A549 treated with CORT108297 at 1 μM for 4 hours (cell line): Measurements from ENCODE around the gene MYBPC2. TPM values are rescaled to one million over a fixed set of nuclear protein-coding genes. Genes with fewer than 3 reads are reported as not detected.

ENCODE experiments used
- total RNA-seq: library from RNA; stranded (reverse); fragments of 200-300 nt; extraction: Qiagen RNA extraction; gene quantifications from 5 replicates; pipeline ENCODE4 v1.2.3, GENCODE V29; 2022

Gene MYBPC2
- 0.02 TPM in 2 of 5 replicates, not detected in the others for total RNA-seq

GRCh38 chr19:50432221-50433028 lies at the start of gene MYBPC2:
MYBPC2 (plus strand) TSS chr19:50432892; CDS start chr19:50432954, 62 bp downstream.

DNA sequence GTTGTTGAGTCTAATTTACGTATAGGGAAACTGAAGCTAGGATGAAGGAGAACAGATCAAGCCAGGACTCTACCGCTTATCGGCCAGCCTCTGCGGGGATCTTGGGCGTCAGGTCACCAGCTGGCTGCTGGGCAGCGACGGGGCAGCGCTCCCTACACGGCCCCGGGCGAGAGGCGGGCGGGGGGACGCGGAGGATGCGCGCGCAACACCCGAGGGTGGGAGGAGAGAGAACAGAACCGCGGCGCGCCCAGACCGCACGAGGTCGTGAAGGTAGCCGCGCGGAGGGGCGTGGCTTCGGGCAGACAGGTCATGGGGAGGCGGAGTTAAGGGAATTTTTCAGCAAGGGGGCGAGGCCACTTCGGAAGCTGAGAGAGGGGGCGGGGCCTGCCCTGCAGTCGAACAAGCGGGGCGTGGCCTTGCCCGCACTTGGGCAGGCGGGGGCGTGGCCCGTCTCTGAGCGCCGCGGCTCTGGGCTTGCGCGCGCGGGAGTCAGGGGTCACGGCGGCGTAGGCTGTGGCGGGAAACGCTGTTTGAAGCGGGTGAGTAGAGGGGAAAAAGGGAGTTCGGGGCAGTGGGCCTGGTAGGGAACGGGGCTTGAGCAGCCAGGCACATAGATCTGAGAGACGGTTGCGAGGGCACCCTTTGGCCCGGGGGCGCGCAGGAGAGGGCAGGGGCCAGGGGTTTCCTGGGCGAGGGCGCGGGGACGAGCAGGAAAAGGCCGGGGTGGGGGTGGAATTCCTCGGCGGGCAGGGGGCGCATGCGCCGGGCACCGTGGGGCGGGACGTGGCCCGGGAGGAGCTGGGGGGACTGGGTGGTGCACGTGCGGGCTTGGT lies 48.6 kb upstream of the MYBPC2 start, which contains the start of gene POLD1:
POLD1 (plus strand) TSS at position 496 of the 833 bp plus-strand sequence. CDS start 14,505 bp downstream, outside the sequence.

DNA sequence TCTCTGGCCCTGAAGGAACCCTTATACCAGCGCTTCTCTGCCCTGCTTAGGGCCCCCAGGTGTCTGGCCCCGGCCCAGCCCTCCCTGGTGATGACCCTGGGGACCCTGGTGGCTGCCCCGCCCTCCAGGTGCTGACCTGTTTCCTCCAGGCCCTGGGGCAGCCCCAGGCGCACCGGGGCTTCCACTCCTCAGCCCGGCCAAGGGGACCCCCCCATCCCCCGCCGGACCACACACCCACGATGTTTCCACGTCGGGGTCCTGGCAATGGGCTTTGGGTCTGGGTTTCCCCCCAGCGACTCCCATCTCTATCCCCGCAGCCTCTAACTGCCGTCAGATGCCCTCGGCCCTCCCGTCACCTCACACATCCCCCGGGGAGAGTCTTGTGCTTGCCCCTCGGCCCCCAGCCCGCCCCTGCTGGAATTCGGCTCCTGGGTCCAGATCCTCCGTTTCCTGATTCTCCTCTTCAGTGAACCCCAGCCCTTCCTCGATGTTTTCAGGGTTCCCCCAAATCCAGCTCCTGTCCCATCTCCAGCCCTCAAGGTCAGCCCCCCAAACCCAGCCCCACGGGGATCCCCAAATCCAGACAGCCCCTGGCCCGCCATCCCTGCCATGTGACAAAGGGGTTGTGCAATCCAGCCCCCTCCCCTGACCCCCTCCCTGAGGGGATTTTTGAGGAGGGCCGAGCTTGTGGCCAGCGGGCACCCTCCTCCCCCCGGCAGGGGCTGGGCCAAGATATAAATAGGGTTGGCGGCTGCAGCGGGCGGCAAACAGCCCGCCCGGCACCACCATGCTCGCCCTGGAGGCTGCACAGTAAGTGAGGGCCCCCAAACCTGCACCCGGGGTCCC lies 14.3 kb upstream of the MYBPC2 start, which contains the start of gene SPIB:
SPIB (plus strand) TSS at position 763 of the 846 bp plus-strand sequence; CDS start at position 788, 25 bp downstream.

DNA sequence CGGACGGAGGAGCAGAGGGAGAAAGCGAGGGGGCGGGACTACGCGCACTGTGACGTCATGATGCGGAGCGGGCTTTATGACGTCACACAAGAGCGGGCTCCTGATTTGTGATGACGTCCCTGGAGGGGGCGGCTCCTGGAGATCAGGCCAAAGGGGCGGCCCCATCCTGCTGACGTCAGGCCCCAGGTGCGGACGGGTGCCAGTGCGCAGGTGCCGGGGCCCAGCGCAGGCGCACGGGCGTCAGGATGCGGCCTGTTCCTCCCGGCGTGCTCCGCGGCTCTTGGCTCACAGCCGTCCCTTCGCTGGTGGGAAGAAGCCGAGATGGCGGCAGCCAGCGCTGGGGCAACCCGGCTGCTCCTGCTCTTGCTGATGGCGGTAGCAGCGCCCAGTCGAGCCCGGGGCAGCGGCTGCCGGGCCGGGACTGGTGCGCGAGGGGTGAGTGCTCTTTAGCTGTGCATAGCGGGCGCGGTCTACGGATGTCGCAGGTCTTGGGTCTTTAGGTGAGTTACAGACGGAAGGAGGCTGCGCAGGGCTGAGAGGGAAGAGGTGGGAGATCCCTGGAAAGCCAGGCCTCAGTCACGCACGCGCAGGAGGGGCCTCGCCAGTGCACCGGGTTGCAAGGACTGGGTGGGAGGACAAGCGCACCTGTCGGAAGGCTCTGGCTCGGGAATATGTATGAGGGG lies 43.7 kb downstream of the MYBPC2 start, which contains the start of the genes EMC10 and GARIN5A:
EMC10 (plus strand) TSS at position 284 of the 683 bp plus-strand sequence; CDS start at position 322, 38 bp downstream.
GARIN5A (minus strand) TSS at position 625 of the 683 bp plus-strand sequence; CDS start at position 165, 460 bp downstream.

DNA sequence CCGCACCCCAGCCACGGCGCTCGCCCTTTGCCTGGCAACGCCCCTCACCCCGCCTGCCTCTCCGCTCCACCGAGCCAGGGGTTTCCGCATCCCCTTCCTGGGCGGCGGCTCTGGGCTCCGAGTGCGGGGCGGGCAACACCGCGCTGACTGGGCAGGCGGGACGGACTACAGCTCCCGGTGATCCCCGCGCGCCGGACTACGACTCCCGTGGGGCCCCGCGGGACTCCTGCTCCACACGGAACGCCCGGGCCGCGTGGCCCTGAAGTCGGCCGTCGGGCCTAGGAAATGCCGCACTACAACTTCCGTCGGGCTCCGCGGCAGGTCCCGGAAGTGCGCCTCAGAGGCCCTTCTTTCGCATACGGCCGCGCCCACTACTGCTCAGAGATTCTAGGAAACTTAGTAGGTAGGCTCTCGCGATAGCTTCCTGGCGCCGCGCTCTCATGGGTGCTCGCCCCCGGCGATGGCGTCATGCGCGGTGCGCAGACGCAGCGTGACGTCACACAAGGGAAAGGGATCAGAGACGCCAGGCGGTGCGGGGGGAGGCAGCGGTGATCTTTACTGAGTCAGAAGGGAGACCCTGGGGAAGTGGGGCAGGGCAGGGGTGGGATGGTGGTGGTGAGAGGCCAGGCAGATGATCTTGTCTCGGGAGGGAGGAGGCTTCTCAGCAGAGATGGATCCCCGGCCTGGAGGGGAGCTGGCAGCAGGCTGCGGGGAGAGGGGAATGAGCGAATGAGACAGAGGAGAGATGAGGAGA lies 78.6 kb downstream of the MYBPC2 start, which contains the start of gene JOSD2:
JOSD2 (minus strand) TSS at position 123 of the 754 bp plus-strand sequence. CDS start 760 bp downstream, outside the sequence.

DNA sequence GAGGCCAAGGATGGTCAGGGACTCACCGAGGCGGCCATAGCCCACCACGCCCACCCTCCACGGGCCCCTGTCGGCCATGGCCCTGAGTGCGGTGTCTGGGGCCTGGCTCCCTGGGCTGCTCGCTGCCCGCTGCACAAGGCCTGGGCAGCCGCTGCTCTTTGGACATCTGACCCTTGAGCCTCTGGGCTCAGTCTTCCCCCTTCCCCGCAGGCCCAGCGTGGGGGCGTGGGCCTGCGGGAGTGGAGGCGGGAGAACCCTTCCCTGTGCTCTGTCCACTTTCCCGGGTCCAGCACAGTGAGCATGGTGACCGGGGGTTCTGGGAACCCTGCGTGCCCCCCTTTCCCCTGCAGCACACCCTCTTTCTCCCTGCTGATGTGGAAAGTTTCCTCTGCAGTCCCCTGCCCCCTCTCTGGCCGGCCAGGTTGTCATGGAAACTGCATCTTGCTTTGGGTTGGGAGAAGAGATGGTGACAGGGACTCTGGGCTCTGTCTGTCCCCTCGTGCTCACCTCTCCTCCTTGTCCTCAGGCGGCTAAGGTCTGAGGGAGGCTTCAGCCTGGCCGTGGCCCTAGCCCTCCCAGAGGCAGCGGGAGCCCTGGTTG lies 81.2 kb downstream of the MYBPC2 start, which contains the start of gene ASPDH:
ASPDH (minus strand) TSS at position 168 of the 600 bp plus-strand sequence; CDS start at position 78, 90 bp downstream.

Other genes starting within 250 kb of the MYBPC2 start
- 4.4 to 6.8 TPM (median 5.8 TPM) in 5 replicates for gene MYH14, start 229.3 kb upstream of the MYBPC2 start, total RNA-seq
- gene KCNC3, start 103.5 kb upstream of the MYBPC2 start, total RNA-seq = 0.87 to 1.6 TPM (median 1.4 TPM) in 5 replicates
- 1.2 to 1.6 TPM (median 1.3 TPM) in 5 replicates for gene NAPSA, start 67.3 kb upstream of the MYBPC2 start, total RNA-seq
- gene NR1H2, start 56.4 kb upstream of the MYBPC2 start, total RNA-seq = 62.4 to 88.3 TPM (median 85.4 TPM) in 5 replicates
- 42.6 to 93.8 TPM (median 81.2 TPM) in 5 replicates for gene POLD1, start 48.5 kb upstream of the MYBPC2 start, total RNA-seq
- 0.26 to 0.52 TPM (median 0.34 TPM) in 4 of 5 replicates, not detected in the other for gene SPIB, start 14.0 kb upstream of the MYBPC2 start, total RNA-seq
- 109 to 164 TPM (median 160 TPM) in 5 replicates for gene EMC10, start 43.6 kb downstream of the MYBPC2 start, total RNA-seq
- gene GARIN5A, start 44.0 kb downstream of the MYBPC2 start, total RNA-seq = 1.8 to 2.4 TPM (median 2.0 TPM) in 5 replicates
- gene JOSD2, start 78.3 kb downstream of the MYBPC2 start, total RNA-seq = 52.7 to 92.9 TPM (median 89.0 TPM) in 5 replicates
- gene ASPDH, start 81.0 kb downstream of the MYBPC2 start, total RNA-seq = not detected in 5 replicates
- 0.37 to 0.93 TPM (median 0.67 TPM) in 5 replicates for gene LRRC4B, start 135.5 kb downstream of the MYBPC2 start, total RNA-seq
- gene SYT3, start 207.0 kb downstream of the MYBPC2 start, total RNA-seq = 0.37 to 0.63 TPM (median 0.47 TPM) in 5 replicates
- 3.4 to 12.3 TPM (median 11.5 TPM) in 5 replicates for gene C19orf81, start 216.6 kb downstream of the MYBPC2 start, total RNA-seq